ENCODE results near the gene CAST.

GRCh38 chr5:96655506-96655905, 6.7 kb upstream of the CAST start:
- TF ChIP-seq CTCF (conservative IDR thresholded peaks at IDR 0.05; ENCODE audit: low read length) (no peak), EZH2phosphoT487 (IDR thresholded peaks at IDR 0.05; ENCODE audit: borderline replicate concordance, low read depth, low read length) (no peak)

All from OCI-LY7 (cell line).